ENCODE measurements around the gene FTHL17. TPM values are rescaled to one million over a fixed set of nuclear protein-coding genes. Genes with fewer than 3 reads are reported as not detected.

Gene FTHL17
- total RNA-seq, 3 donors from 2014 or later (not counting 1 experiment from before 2014, with no cell fraction given) = not detected

- intact Hi-C loops (cut with micrococcal nuclease) = no loop called here
- DNase-seq (no peak), ATAC-seq (no peak)
- no peaks in the 10 kb centered on the region for H3K9me3 ChIP-seq (ENCODE audit: control insufficient read depth, insufficient read depth, low read length)
- no peak for TF ChIP-seq CTCF (IDR thresholded peaks at IDR 0.05)
- Mint-ChIP-seq H3K9me3 (no peaks in the 10 kb centered on the region), H3K27ac (no peak overlapping the region), H3K4me1 (no peaks in the 10 kb centered on the region), H3K4me3 (no peak overlapping the region), H3K27me3 (ENCODE audit: low read depth in 2 of 2) (no peaks in the 10 kb centered on the region), H3K36me3 (no peaks in the 10 kb centered on the region)
- WGBS (ENCODE audit: insufficient coverage) = 55% methylated on average over 4 of the region's 5 CpGs
- no peak overlapping the region for H3K27ac ChIP-seq (ENCODE audit: low read length)
- no peaks in the 10 kb centered on the region for H3K4me1 ChIP-seq (ENCODE audit: control insufficient read depth, insufficient read depth, low read length)
- H3K36me3 ChIP-seq (ENCODE audit: control insufficient read depth, insufficient read depth, low read length) = no peaks in the 10 kb centered on the region
- H3K4me3 ChIP-seq (ENCODE audit: low read length) = no peak overlapping the region
- no peaks in the 10 kb centered on the region for H3K27me3 ChIP-seq (ENCODE audit: control insufficient read depth, insufficient read depth, low read length)
These were observed 40.6 kb upstream of the FTHL17 start for GRCh38 chrX:31112226-31112999.

GRCh38 chrX:31110657-31111056, 38.8 kb upstream of the FTHL17 start:
- Histone ChIP-seq H3K36me3 (ENCODE audit: control insufficient read depth, insufficient read depth, low read length) (no peaks in the 10 kb centered on the region), H3K9me3 (ENCODE audit: control insufficient read depth, insufficient read depth, low read length) (no peaks in the 10 kb centered on the region), H3K27ac (ENCODE audit: low read length) (no peak overlapping the region), H3K4me1 (ENCODE audit: control insufficient read depth, insufficient read depth, low read length) (no peaks in the 10 kb centered on the region), H3K27me3 (ENCODE audit: control insufficient read depth, insufficient read depth, low read length) (no peaks in the 10 kb centered on the region), H3K4me3 (ENCODE audit: low read length) (no peak overlapping the region)
- no peak overlapping the region for H3K27ac Mint-ChIP-seq
- intact Hi-C loops (cut with micrococcal nuclease) = no loop called here
- peaks cover 0 to 6% of the 10 kb centered on the region in 2 donors for H3K27me3 Mint-ChIP-seq (ENCODE audit: low read depth in 2 of 2)
- peaks cover 0 to 4% of the 10 kb centered on the region in 2 donors for H3K9me3 Mint-ChIP-seq
- H3K36me3 Mint-ChIP-seq = no peaks in the 10 kb centered on the region
- DNase-seq (no peak), ATAC-seq (no peak)
- no peak overlapping the region for H3K4me3 Mint-ChIP-seq
- H3K4me1 Mint-ChIP-seq = no peaks in the 10 kb centered on the region
- no peak for TF ChIP-seq CTCF (IDR thresholded peaks at IDR 0.05)
- 93% methylated on average over 4 of the region's 6 CpGs for WGBS (ENCODE audit: insufficient coverage)

GRCh38 chrX:31099536-31100090, 27.8 kb upstream of the FTHL17 start:
- intact Hi-C loops (cut with micrococcal nuclease) = no loop called here

More at GRCh38 chrX:31099536-31100090, 27.8 kb upstream of the FTHL17 start:
- DNase-seq (no peak), ATAC-seq (no peak)
- no CpG with 5 or more reads among the region's 2 CpGs for WGBS (ENCODE audit: insufficient coverage)
- no peak overlapping the region for H3K4me3 Mint-ChIP-seq
- H3K27ac ChIP-seq (ENCODE audit: low read length) = no peak overlapping the region
- H3K9me3 Mint-ChIP-seq = peaks cover 0 to 2% of the 10 kb centered on the region in 2 donors
- H3K4me1 Mint-ChIP-seq = no peaks in the 10 kb centered on the region
- no peak overlapping the region for H3K27ac Mint-ChIP-seq
- H3K4me1 ChIP-seq (ENCODE audit: control insufficient read depth, insufficient read depth, low read length) = no peaks in the 10 kb centered on the region
- H3K27me3 Mint-ChIP-seq (ENCODE audit: low read depth in 2 of 2) = no peaks in the 10 kb centered on the region
- TF ChIP-seq CTCF (IDR thresholded peaks at IDR 0.05) = no peak
- H3K4me3 ChIP-seq (ENCODE audit: low read length) = no peak overlapping the region
- H3K36me3 Mint-ChIP-seq = no peaks in the 10 kb centered on the region
- no peaks in the 10 kb centered on the region for H3K27me3 ChIP-seq (ENCODE audit: control insufficient read depth, insufficient read depth, low read length)
- no peaks in the 10 kb centered on the region for H3K36me3 ChIP-seq (ENCODE audit: control insufficient read depth, insufficient read depth, low read length)
- H3K9me3 ChIP-seq (ENCODE audit: control insufficient read depth, insufficient read depth, low read length) = no peaks in the 10 kb centered on the region

All from natural killer cell (primary cell).